ENCODE measurements around the gene HIVEP1. TPM values are rescaled to one million over a fixed set of nuclear protein-coding genes. Genes with fewer than 3 reads are reported as not detected.

The HIVEP1 gene
- total and polyA plus RNA-seq, 2 of the 13 experiments (the other 11 are each of a cell fraction or from before 2014, with no cell fraction given): 7.4 to 9.9 TPM

- POLR2A ChIA-PET: no interaction called here
Measured at GRCh38 chr6:11977738-11978137, 34.4 kb upstream of the HIVEP1 start.

GRCh38 chr6:11978169-11978987 is 33.7 kb upstream of the HIVEP1 start:
- no peak overlapping the region for H3K27ac ChIP-seq (ENCODE audit: extremely low read length, insufficient read depth, low read length)
- ChIA-PET POLR2A (no interaction called here), CTCF (ENCODE audit: low intra/inter-chr PET ratio, low total read pairs) (no interaction called here)
- no peak overlapping the region for H3K9ac ChIP-seq (ENCODE audit: insufficient read depth, low read depth, low read length)
- no TSS peak for BruUV-seq (replicated peaks)
- 2% methylated on average over 1 of the region's 1 CpG for WGBS (ENCODE audit: low lambda C conversion rate)
- in situ Hi-C loops (cut with HindIII; ENCODE audit: extremely low pct_ligation_motif_present, low pct_unique_long_range_greater_than_20kb) (no loop called here), intact Hi-C loops (cut with micrococcal nuclease; ENCODE audit: unreplicated experiment) (no loop called here)
- no peak overlapping the region for H2AFZ ChIP-seq (ENCODE audit: low read length)
- ATAC-seq (no peak), DNase-seq (ENCODE audit: low spot score) (no peak), FAIRE-seq (no peak)
- H4K20me1 ChIP-seq (ENCODE audit: insufficient read depth, low read length): no peaks in the 10 kb centered on the region
- no peak overlapping the region for H3K4me2 ChIP-seq (ENCODE audit: low read depth, low read length)
- peaks cover 0 to under 1% of the 10 kb centered on the region in 2 experiments; a peak in 1 of 5 replicates for H3K27me3 ChIP-seq (ENCODE audit: control insufficient read depth in 1 of 2, insufficient read depth in 2 of 2, low read length in 2 of 2)
- no peaks in the 10 kb centered on the region for H3K79me2 ChIP-seq (ENCODE audit: insufficient read depth, low read length)
- H3K4me3 ChIP-seq (replicated peaks in 1 of 3; ENCODE audit: insufficient read depth in 1 of 3, low read depth in 2 of 3, low read length in 3 of 3): no peak overlapping the region
- no peaks in the 10 kb centered on the region for H3K4me1 ChIP-seq (ENCODE audit: insufficient read depth, low read length)
- no peaks in the 10 kb centered on the region for H3K9me3 ChIP-seq (ENCODE audit: low read length)
- no peaks in the 10 kb centered on the region for H3K36me3 ChIP-seq (replicated peaks in 1 of 2; ENCODE audit: control insufficient read depth in 1 of 2, insufficient read depth in 2 of 2, low read length in 2 of 2)
- TF ChIP-seq ZNF281 (CRISPR knock-in tag; IDR thresholded peaks at IDR 0.05; ENCODE audit: borderline replicate concordance): no peak
- TF ChIP-seq, protein P1, sequence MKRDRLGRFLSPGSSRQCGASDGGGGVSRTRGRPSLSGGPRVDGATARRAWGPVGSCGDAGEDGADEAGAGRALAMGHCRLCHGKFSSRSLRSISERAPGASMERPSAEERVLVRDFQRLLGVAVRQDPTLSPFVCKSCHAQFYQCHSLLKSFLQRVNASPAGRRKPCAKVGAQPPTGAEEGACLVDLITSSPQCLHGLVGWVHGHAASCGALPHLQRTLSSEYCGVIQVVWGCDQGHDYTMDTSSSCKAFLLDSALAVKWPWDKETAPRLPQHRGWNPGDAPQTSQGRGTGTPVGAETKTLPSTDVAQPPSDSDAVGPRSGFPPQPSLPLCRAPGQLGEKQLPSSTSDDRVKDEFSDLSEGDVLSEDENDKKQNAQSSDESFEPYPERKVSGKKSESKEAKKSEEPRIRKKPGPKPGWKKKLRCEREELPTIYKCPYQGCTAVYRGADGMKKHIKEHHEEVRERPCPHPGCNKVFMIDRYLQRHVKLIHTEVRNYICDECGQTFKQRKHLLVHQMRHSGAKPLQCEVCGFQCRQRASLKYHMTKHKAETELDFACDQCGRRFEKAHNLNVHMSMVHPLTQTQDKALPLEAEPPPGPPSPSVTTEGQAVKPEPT (CRISPR knock-in tag; IDR thresholded peaks at IDR 0.05; ENCODE audit: low read depth): no peak
- TF ChIP-seq SATB2 (CRISPR knock-in tag; IDR thresholded peaks at IDR 0.05): no peak
- no peak for TF ChIP-seq HOXA5 (CRISPR knock-in tag; IDR thresholded peaks at IDR 0.05)
- TF ChIP-seq KLF13 (CRISPR knock-in tag; IDR thresholded peaks at IDR 0.05): no peak
- TF ChIP-seq, protein P2, sequence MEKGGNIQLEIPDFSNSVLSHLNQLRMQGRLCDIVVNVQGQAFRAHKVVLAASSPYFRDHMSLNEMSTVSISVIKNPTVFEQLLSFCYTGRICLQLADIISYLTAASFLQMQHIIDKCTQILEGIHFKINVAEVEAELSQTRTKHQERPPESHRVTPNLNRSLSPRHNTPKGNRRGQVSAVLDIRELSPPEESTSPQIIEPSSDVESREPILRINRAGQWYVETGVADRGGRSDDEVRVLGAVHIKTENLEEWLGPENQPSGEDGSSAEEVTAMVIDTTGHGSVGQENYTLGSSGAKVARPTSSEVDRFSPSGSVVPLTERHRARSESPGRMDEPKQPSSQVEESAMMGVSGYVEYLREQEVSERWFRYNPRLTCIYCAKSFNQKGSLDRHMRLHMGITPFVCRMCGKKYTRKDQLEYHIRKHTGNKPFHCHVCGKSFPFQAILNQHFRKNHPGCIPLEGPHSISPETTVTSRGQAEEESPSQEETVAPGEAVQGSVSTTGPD (CRISPR knock-in tag; IDR thresholded peaks at IDR 0.05): no peak

More at GRCh38 chr6:11977738-11978137, 34.4 kb upstream of the HIVEP1 start:
- Histone ChIP-seq H3K4me3 (replicated peaks in 1 of 3; ENCODE audit: insufficient read depth in 1 of 3, low read depth in 2 of 3, low read length in 3 of 3) (no peak overlapping the region), H2AFZ (ENCODE audit: low read length) (no peak overlapping the region), H3K27ac (ENCODE audit: extremely low read length, insufficient read depth, low read length) (no peak overlapping the region), H4K20me1 (ENCODE audit: insufficient read depth, low read length) (no peaks in the 10 kb centered on the region), H3K27me3 (ENCODE audit: control insufficient read depth in 1 of 2, insufficient read depth in 2 of 2, low read length in 2 of 2) (no peaks in the 10 kb centered on the region), H3K4me2 (ENCODE audit: low read depth, low read length) (no peak overlapping the region), H3K4me1 (ENCODE audit: insufficient read depth, low read length) (no peaks in the 10 kb centered on the region), H3K9me3 (ENCODE audit: low read length) (no peaks in the 10 kb centered on the region), H3K9ac (ENCODE audit: insufficient read depth, low read depth, low read length) (no peak overlapping the region), H3K79me2 (ENCODE audit: insufficient read depth, low read length) (no peaks in the 10 kb centered on the region), H3K36me3 (replicated peaks in 1 of 2; ENCODE audit: control insufficient read depth in 1 of 2, insufficient read depth in 2 of 2, low read length in 2 of 2) (no peaks in the 10 kb centered on the region)
- in situ Hi-C loops (cut with HindIII; ENCODE audit: extremely low pct_ligation_motif_present, low pct_unique_long_range_greater_than_20kb) (no loop called here), intact Hi-C loops (cut with micrococcal nuclease; ENCODE audit: unreplicated experiment) (no loop called here)
- no TSS peak for BruUV-seq (replicated peaks)
- no peak for FAIRE-seq
- CTCF ChIA-PET (ENCODE audit: low intra/inter-chr PET ratio, low total read pairs): no interaction called here
- no peak for ATAC-seq
- TF ChIP-seq MAFK (conservative IDR thresholded peaks at IDR 0.05 in 1 of 2, IDR thresholded peaks at IDR 0.05 in 1 of 2; ENCODE audit: low read length in 2 of 2): peak in 1 of 2 experiments; percentile 13; a peak in 1 of 4 replicates
- no peak for TF ChIP-seq ZNF547 (CRISPR knock-in tag; IDR thresholded peaks at IDR 0.05)
- DNase-seq (ENCODE audit: low spot score): no peak
- WGBS (ENCODE audit: low lambda C conversion rate): 34% methylated on average over 3 of the region's 3 CpGs

All from HepG2 (cell line).